ENCODE data around the gene ETS1. TPM values are rescaled to one million over a fixed set of nuclear protein-coding genes. Genes with fewer than 3 reads are reported as not detected.

The ETS1 gene
- total RNA-seq, 1 donor: 95.0 TPM

DNA sequence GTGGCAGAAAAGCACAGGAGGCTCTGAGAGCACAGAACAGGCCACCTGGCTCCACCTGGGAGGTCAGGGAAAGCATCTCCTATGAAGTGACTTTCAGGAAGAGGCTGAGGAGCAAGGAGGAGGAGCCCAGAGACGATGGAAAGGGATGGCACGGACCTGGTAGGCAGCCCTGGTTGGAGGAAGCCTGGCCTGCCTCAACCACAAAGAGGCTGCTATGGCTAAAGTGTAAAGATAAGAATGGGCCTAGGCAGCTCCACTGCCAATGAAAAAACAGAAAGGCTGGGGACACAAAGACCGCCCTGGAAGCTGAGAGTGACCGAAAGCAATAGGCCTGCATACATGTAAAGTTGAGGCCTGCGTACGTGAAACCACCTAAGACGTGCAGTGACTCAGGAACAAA, 31.2 kb upstream of the ETS1 start:
- no peak for DNase-seq (ENCODE audit: low read depth)

DNA sequence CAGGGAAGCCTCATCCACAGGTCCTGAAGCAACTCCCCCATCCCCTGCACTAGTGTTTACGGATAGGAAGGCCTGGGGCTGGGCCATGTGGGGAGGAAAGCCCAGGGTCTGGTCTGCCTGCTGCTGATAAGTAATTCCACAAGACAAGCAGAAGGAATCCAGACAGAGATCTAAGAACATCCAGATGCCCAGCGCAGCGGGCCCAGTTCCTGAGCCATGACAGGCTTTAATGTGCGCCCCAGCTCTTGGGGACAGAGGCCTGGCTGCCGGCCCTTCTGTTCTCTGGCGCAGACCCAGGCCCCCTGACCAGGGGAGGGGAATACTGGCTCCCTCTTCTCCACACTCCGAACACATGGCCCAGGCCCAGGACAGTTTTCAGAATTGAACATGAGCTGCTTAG, 28.8 kb upstream of the ETS1 start:
- TF ChIP-seq, protein P1, sequence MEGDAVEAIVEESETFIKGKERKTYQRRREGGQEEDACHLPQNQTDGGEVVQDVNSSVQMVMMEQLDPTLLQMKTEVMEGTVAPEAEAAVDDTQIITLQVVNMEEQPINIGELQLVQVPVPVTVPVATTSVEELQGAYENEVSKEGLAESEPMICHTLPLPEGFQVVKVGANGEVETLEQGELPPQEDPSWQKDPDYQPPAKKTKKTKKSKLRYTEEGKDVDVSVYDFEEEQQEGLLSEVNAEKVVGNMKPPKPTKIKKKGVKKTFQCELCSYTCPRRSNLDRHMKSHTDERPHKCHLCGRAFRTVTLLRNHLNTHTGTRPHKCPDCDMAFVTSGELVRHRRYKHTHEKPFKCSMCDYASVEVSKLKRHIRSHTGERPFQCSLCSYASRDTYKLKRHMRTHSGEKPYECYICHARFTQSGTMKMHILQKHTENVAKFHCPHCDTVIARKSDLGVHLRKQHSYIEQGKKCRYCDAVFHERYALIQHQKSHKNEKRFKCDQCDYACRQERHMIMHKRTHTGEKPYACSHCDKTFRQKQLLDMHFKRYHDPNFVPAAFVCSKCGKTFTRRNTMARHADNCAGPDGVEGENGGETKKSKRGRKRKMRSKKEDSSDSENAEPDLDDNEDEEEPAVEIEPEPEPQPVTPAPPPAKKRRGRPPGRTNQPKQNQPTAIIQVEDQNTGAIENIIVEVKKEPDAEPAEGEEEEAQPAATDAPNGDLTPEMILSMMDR (IDR thresholded peaks at IDR 0.05; ENCODE audit: insufficient read depth, low read depth, low read length): no peak
- no peak overlapping the region for H3K4me3 ChIP-seq (ENCODE audit: low read depth, low read length)
- DNase-seq (ENCODE audit: low read depth): peak; percentile 57

More for the DNA sequence above, 31.2 kb upstream of the ETS1 start:
- TF ChIP-seq, protein P1 (IDR thresholded peaks at IDR 0.05; ENCODE audit: insufficient read depth, low read depth, low read length): no peak
- H3K4me3 ChIP-seq (ENCODE audit: low read depth, low read length): no peak overlapping the region

DNA sequence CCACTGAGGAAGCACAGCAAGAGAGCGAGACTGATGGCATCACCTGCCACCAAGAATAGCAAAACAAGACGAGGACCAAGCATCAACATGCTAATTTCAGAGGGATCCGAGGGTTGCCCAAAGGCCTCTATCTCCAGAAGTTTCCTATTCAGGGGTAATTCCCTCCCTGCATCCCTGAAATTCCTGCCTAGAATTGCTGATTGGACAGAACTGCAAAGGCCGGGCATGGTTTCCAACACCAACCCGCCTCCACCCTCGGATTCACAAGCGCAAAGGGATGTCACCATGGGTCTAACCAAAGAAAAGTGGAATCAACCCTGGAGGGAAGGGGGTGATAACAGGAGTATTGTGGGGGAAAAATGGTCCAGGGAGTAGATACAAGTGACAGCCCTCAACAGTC, 28.3 kb upstream of the ETS1 start:
- no peak overlapping the region for H3K4me3 ChIP-seq (ENCODE audit: low read depth, low read length)
- TF ChIP-seq, protein P1 (IDR thresholded peaks at IDR 0.05; ENCODE audit: insufficient read depth, low read depth, low read length): no peak
- DNase-seq (ENCODE audit: low read depth): no peak

DNA sequence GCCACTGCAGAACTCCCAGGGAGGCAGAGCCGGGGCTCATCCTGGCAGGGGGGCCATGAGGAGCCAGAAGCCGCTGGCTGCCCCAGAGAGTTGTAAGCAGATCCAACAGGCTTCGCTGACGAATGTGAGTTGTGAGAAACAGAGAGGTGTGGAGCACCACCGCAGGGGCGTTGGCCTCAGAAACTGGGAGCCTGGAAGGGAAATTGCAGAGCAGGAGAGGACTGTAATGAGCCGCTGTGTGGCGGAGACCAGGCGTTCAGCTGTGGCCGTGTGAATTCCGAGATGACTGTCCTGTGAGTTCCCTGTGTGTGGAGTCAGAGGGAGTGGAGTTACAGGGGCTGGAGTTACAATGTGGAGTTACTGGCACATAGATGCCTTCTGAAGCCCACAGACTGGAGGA, 27.7 kb upstream of the ETS1 start:
- TF ChIP-seq, protein P1 (IDR thresholded peaks at IDR 0.05; ENCODE audit: insufficient read depth, low read depth, low read length): no peak
- no peak for DNase-seq (ENCODE audit: low read depth)
- H3K4me3 ChIP-seq (ENCODE audit: low read depth, low read length): no peak overlapping the region

DNA sequence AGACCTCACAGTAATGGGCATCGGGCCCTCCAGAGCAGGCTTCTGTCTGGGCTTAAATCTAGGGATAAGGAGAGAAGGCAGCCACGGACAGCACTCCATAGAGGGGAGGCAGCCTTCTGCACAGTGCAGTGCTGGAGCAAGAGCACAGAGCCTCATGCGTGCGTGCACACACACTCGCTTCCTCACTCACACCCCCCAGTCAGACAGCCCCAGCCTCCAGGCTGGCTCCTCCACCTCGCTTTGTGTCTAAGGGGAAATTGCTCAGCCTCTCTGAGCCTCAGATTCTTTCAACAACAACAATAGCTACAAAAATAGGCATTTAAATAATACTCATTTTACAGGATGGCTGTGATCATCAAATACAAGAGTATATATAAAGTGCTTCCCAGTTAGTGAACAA, 26.7 kb upstream of the ETS1 start:
- no peak for DNase-seq (ENCODE audit: low read depth)
- TF ChIP-seq, protein P1 (IDR thresholded peaks at IDR 0.05; ENCODE audit: insufficient read depth, low read depth, low read length): no peak
- H3K4me3 ChIP-seq (ENCODE audit: low read depth, low read length): no peak overlapping the region

DNA sequence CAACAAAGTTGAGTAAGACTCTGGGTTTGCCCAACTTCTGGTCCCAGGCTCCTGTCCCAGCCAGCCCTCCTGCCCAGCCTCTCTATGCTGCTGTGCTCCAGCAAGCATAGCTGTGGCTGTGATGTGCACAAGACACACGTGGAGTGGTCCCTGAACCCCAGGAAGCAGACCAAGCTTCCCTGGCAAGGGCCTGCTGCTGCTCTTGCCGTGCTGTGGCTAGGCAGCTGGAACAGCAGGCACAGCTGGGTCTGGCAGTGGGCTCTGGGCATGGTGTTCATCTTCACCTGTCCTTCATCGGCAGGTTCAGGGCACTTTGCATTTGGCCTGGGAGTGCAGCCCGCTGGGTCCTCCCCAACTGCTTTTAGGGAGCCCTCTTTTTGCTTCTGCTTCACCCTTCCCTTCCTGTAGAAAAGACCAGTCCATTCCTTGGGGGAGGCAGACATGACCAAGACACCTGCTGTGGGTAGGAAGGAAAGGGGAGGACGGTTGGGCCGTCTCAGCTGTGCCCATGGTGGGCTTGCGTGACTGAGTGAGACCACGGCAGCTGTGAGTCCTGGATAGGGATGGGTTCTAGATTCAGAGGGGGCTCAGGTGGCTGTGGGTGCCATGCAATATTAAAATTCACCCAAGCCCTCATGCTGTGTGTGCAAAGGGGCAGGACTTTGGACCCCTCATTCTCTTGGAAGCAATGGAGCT, 26.1 kb upstream of the ETS1 start:
- H3K4me3 ChIP-seq (ENCODE audit: low read depth, low read length): no peak overlapping the region
- no peak for DNase-seq (ENCODE audit: low read depth)
- TF ChIP-seq, protein P1 (IDR thresholded peaks at IDR 0.05; ENCODE audit: insufficient read depth, low read depth, low read length): no peak

Data from fibroblast of villous mesenchyme (primary cell).